PC-3 (cell line): ENCODE measurements around the gene PDLIM5.

Experiments
- EZH2 ChIP-seq: fragments of 300-600 bp; sonication (generic); IDR thresholded peaks from one replicate; pipeline ENCODE4 v1.6.1; 2017; ENCODE audit warnings: antibody characterized with exemption, mild to moderate bottlenecking, low read length; ENCODE audit not compliant: unreplicated experiment
- TF ChIP-seq, protein P1 (sequence below): fragments of 300-600 bp; sonication (generic); conservative IDR thresholded peaks from 2 replicates; pipeline ENCODE4 v1.5.1; 2017; ENCODE audit warnings: antibody characterized with exemption, low read depth, mild to moderate bottlenecking, low read length

DNA sequence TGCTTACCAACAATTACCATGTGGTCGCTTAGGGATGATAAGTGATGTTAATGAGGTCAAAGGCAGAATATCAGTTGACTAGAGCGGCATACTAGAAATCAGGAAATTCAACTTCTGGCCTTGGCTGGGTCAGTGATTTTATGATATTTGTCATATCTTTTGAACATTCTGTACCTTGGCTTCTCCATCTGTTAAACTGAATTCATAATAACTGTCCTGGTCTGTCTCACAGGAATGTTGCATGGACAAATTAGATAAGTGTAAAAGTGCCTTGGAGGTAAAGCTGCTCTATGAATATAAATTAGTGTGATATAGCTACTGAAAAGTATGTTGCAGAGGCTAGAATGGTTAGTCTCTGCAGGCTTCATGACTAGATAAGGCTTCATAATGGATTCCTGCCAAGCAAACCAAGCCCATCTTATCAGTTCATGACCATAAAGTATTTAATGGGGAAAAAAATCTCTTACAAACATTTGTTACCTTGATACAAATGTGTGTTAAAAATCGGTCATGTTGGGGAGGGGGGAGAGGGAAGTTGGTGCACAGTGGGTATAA, 201.4 kb downstream of the PDLIM5 start:
- TF ChIP-seq, protein P1, sequence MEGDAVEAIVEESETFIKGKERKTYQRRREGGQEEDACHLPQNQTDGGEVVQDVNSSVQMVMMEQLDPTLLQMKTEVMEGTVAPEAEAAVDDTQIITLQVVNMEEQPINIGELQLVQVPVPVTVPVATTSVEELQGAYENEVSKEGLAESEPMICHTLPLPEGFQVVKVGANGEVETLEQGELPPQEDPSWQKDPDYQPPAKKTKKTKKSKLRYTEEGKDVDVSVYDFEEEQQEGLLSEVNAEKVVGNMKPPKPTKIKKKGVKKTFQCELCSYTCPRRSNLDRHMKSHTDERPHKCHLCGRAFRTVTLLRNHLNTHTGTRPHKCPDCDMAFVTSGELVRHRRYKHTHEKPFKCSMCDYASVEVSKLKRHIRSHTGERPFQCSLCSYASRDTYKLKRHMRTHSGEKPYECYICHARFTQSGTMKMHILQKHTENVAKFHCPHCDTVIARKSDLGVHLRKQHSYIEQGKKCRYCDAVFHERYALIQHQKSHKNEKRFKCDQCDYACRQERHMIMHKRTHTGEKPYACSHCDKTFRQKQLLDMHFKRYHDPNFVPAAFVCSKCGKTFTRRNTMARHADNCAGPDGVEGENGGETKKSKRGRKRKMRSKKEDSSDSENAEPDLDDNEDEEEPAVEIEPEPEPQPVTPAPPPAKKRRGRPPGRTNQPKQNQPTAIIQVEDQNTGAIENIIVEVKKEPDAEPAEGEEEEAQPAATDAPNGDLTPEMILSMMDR: no peak
- no peak for TF ChIP-seq EZH2
